Smooth muscle cell (in vitro differentiated cells): ENCODE data around the gene TMEM247. TPM values are rescaled to one million over a fixed set of nuclear protein-coding genes. Genes with fewer than 3 reads are reported as not detected.
"Not testable (repeated sequence)": the region's sequence is repeated elsewhere in the genome, so short reads cannot be mapped to it uniquely, and the experiment has no call there.

Experiments
- DNase-seq: peaks from one replicate; lab custom pipeline; 2025; ENCODE audit not compliant: unreplicated experiment; lab: John Stamatoyannopoulos, UW
- H2AFZ ChIP-seq: fragments of 200-600 bp; sonication (generic); 2 replicates; pipeline ENCODE4 v1.6.0; 2016; ENCODE audit warnings: antibody characterized with exemption, low read depth, mild to moderate bottlenecking
- H3F3A ChIP-seq: fragments of 200-600 bp; sonication (generic); 2 replicates; pipeline ENCODE4 v1.6.0; 2017; ENCODE audit warnings: antibody characterized with exemption, low read depth
- H3K27ac ChIP-seq: fragments of 200-600 bp; sonication (generic); 2 replicates; pipeline ENCODE4 v1.5.1; 2016; ENCODE audit warnings: low read depth, mild to moderate bottlenecking
- H3K27me3 ChIP-seq: fragments of 200-600 bp; sonication (generic); 2 replicates; pipeline ENCODE4 v1.6.1; 2016; ENCODE audit warnings: low read depth, mild to moderate bottlenecking
- H3K36me3 ChIP-seq: fragments of 200-600 bp; sonication (generic); 2 replicates; pipeline ENCODE4 v1.5.1; 2016; ENCODE audit warnings: low read depth
- H3K4me1 ChIP-seq: fragments of 200-600 bp; sonication (generic); 2 replicates; pipeline ENCODE4 v1.5.1; 2016; ENCODE audit warnings: low read depth
- H3K4me2 ChIP-seq: fragments of 200-600 bp; sonication (generic); 2 replicates; pipeline ENCODE4 v1.6.0; 2016; ENCODE audit warnings: mild to moderate bottlenecking
- H3K4me3 ChIP-seq: fragments of 200-600 bp; sonication (generic); 2 replicates; pipeline ENCODE4 v1.5.1; 2016; ENCODE audit warnings: mild to moderate bottlenecking
- H3K79me2 ChIP-seq: fragments of 200-600 bp; sonication (generic); 2 replicates; pipeline ENCODE4 v1.6.0; 2016; ENCODE audit warnings: low read depth, mild to moderate bottlenecking
- H3K9ac ChIP-seq: fragments of 200-600 bp; sonication (generic); 2 replicates; pipeline ENCODE4 v1.6.0; 2016; ENCODE audit warnings: low read depth
- H3K9me3 ChIP-seq: fragments of 200-600 bp; sonication (generic); replicated peaks from 2 replicates; pipeline ENCODE4 v1.5.1; 2016; ENCODE audit warnings: low read depth
- H4K20me1 ChIP-seq: fragments of 200-600 bp; sonication (generic); 2 replicates; pipeline ENCODE4 v1.6.0; 2016; ENCODE audit warnings: low read depth
- CTCF ChIP-seq: fragments of 200-600 bp; sonication (generic); IDR thresholded peaks from 2 replicates; pipeline ENCODE4 v1.5.1; 2017; ENCODE audit warnings: borderline replicate concordance, mild to moderate bottlenecking, antibody characterized with exemption; ENCODE audit not compliant: insufficient read depth, poor library complexity, severe bottlenecking
- WGBS: methylation state at CpG from one replicate; pipeline ENCODE4 v1.1.7; 2016; ENCODE audit warnings: low lambda C conversion rate; 5-methylcytosine and 5-hydroxymethylcytosine counted together
- polyA plus RNA-seq: library from polyadenylated mRNA; unstranded; fragments of >200 nt; fragmentation: Nextera tagmentation; extraction: Ambion mirVana; gene quantifications from 2 replicates; pipeline ENCODE4 v1.2.1, GENCODE V29; 2016
- total RNA-seq: library from RNA; depleted of rRNA; stranded (reverse); fragments of >200 nt; gene quantifications from 2 replicates; pipeline ENCODE4 v1.2.3, GENCODE V29; 2014

Gene TMEM247
- total and polyA plus RNA-seq, 2 experiments from 2014 or later: not detected

- no peak for DNase-seq
- Histone ChIP-seq H3K36me3 (no peaks in the 10 kb centered on the region), H3F3A (no peaks in the 10 kb centered on the region), H3K4me1 (no peaks in the 10 kb centered on the region), H3K4me3 (no peak overlapping the region), H2AFZ (no peak overlapping the region), H3K9ac (no peak overlapping the region), H3K27me3 (no peaks in the 10 kb centered on the region), H3K4me2 (no peak overlapping the region), H4K20me1 (no peaks in the 10 kb centered on the region), H3K79me2 (no peaks in the 10 kb centered on the region), H3K9me3 (no peaks in the 10 kb centered on the region), H3K27ac (no peak overlapping the region)
- TF ChIP-seq CTCF: no peak
- 95% methylated on average over 5 of the region's 5 CpGs for WGBS
Observed at GRCh38 chr2:46471019-46471583, 8.3 kb upstream of the TMEM247 start.

- Histone ChIP-seq H2AFZ (no peak overlapping the region), H3K9me3 (no peaks in the 10 kb centered on the region), H3K9ac (no peak overlapping the region), H3K27ac (no peak overlapping the region), H3K4me1 (no peaks in the 10 kb centered on the region), H3F3A (no peaks in the 10 kb centered on the region), H4K20me1 (no peaks in the 10 kb centered on the region), H3K79me2 (no peaks in the 10 kb centered on the region), H3K4me2 (no peak overlapping the region), H3K27me3 (no peaks in the 10 kb centered on the region), H3K36me3 (no peaks in the 10 kb centered on the region), H3K4me3 (no peak overlapping the region)
- no peak for DNase-seq
- no peak for TF ChIP-seq CTCF
- WGBS: 72% methylated on average over 1 of the region's 1 CpG
Observed at GRCh38 chr2:46471697-46472096, 7.7 kb upstream of the TMEM247 start.

GRCh38 chr2:46472165-46472564, 7.2 kb upstream of the TMEM247 start:
- WGBS: 95% methylated on average over 5 of the region's 5 CpGs

GRCh38 chr2:46477462-46477861, 1.9 kb upstream of the TMEM247 start:
- DNase-seq, H3K4me2 ChIP-seq, H3K4me3 ChIP-seq, H3K27ac ChIP-seq, H3K9ac ChIP-seq, H3K36me3 ChIP-seq, H4K20me1 ChIP-seq, H3K4me1 ChIP-seq, H2AFZ ChIP-seq, H3F3A ChIP-seq, H3K9me3 ChIP-seq, H3K27me3 ChIP-seq, H3K79me2 ChIP-seq: not testable (repeated sequence)
- whole genome bisulfite sequencing: 70% methylated on average over 8 of the region's 8 CpGs

More at GRCh38 chr2:46472165-46472564, 7.2 kb upstream of the TMEM247 start:
- H3K9me3 ChIP-seq, H3K36me3 ChIP-seq, H3K4me3 ChIP-seq, H3K79me2 ChIP-seq, H3K9ac ChIP-seq, H3K27ac ChIP-seq, H3K27me3 ChIP-seq, H4K20me1 ChIP-seq, H2AFZ ChIP-seq, DNase-seq, H3K4me1 ChIP-seq, H3K4me2 ChIP-seq, H3F3A ChIP-seq: not testable (repeated sequence)

GRCh38 chr2:46477925-46478324, 1.4 kb upstream of the TMEM247 start:
- H3K36me3 ChIP-seq: no peaks in the 10 kb centered on the region
- H3K9ac ChIP-seq: no peak overlapping the region
- no peak overlapping the region for H3K27ac ChIP-seq
- no peaks in the 10 kb centered on the region for H3K27me3 ChIP-seq
- DNase-seq: no peak
- H3K4me1 ChIP-seq: no peaks in the 10 kb centered on the region
- 86% methylated on average over 10 of the region's 10 CpGs for WGBS
- no peaks in the 10 kb centered on the region for H3K9me3 ChIP-seq
- H3K79me2 ChIP-seq: no peaks in the 10 kb centered on the region
- H3K4me2 ChIP-seq: no peak overlapping the region
- H3K4me3 ChIP-seq: no peak overlapping the region
- H2AFZ ChIP-seq: no peak overlapping the region
- no peak for TF ChIP-seq CTCF
- H3F3A ChIP-seq: peaks cover 9% of the 10 kb centered on the region
- no peaks in the 10 kb centered on the region for H4K20me1 ChIP-seq
